Amniotic epithelial cell (primary cell): ENCODE data around the gene NAMPT.
"Not testable (repeated sequence)": the region's sequence is repeated elsewhere in the genome, so short reads cannot be mapped to it uniquely, and the experiment has no call there.

ENCODE experiments used
- DNase-seq: peaks from one replicate; pipeline ENCODE4 v3.0.0-alpha.2; 2010; ENCODE audit warnings: low read depth

The NAMPT gene

GRCh38 chr7:106304568-106304967 is 19.8 kb upstream of the NAMPT start:
- no peak for DNase-seq

- DNase-seq: not testable (repeated sequence)
Observed at GRCh38 chr7:106298631-106299030, 13.8 kb upstream of the NAMPT start.

- DNase-seq: not testable (repeated sequence)
Observed at GRCh38 chr7:106298155-106298554, 13.4 kb upstream of the NAMPT start.

GRCh38 chr7:106294334-106294733 is 9.6 kb upstream of the NAMPT start:
- DNase-seq: no peak

- no peak for DNase-seq
Observed at GRCh38 chr7:106291247-106291646, 6.5 kb upstream of the NAMPT start.

- no peak for DNase-seq
Observed at GRCh38 chr7:106290319-106290718, 5.5 kb upstream of the NAMPT start.

- no peak for DNase-seq
Observed at GRCh38 chr7:106289848-106290247, 5.1 kb upstream of the NAMPT start.

- no peak for DNase-seq
Observed at GRCh38 chr7:106288263-106288662, 3.5 kb upstream of the NAMPT start.

- no peak for DNase-seq
Observed at GRCh38 chr7:106287786-106288185, 3.0 kb upstream of the NAMPT start.

GRCh38 chr7:106285855-106286492 is 1.2 kb upstream of the NAMPT start:
- peak; percentile 49 for DNase-seq

GRCh38 chr7:106285051-106285854 is 470 bp upstream of the NAMPT start:
- peak; percentile 97 for DNase-seq

GRCh38 chr7:106283831-106284713 is 711 bp downstream of the NAMPT start:
- peak; percentile 47 for DNase-seq

GRCh38 chr7:106283501-106283830 is 1.3 kb downstream of the NAMPT start:
- no peak for DNase-seq

GRCh38 chr7:106282852-106283251 is 1.9 kb downstream of the NAMPT start:
- no peak for DNase-seq

- no peak for DNase-seq
Observed at GRCh38 chr7:106282390-106282789, 2.4 kb downstream of the NAMPT start.

- no peak for DNase-seq
Observed at GRCh38 chr7:106281585-106282318, 3.0 kb downstream of the NAMPT start.

GRCh38 chr7:106281127-106281526 is 3.7 kb downstream of the NAMPT start:
- DNase-seq: no peak

- DNase-seq: no peak
Observed at GRCh38 chr7:106279425-106280197, 5.2 kb downstream of the NAMPT start.

GRCh38 chr7:106278695-106279094 is 6.1 kb downstream of the NAMPT start:
- DNase-seq: peak; percentile 54

- DNase-seq: peak; percentile 54
Observed at GRCh38 chr7:106277976-106278375, 6.8 kb downstream of the NAMPT start.

GRCh38 chr7:106276513-106276912 is 8.3 kb downstream of the NAMPT start:
- no peak for DNase-seq
